Renal pelvis (tissue), 12 donors: Measurements from ENCODE around the gene SLC17A5. TPM values are rescaled to one million over a fixed set of nuclear protein-coding genes. Genes with fewer than 3 reads are reported as not detected.
"Not testable (repeated sequence)": the region's sequence is repeated elsewhere in the genome, so short reads cannot be mapped to it uniquely, and the experiment has no call there.

Source experiments
- DNase-seq: peaks from one replicate; pipeline ENCODE4 v3.0.0-alpha.2; 2013
- long read RNA-seq, 16 experiments: transcript quantifications; one replicate each; lab custom pipeline, GENCODE V29; 2026
- polyA plus RNA-seq, 3 donors: library from polyadenylated mRNA; unstranded; fragments of 120-200 nt; gene quantifications; one replicate each; pipeline ENCODE4 v1.2.1, GENCODE V29; 2013; ENCODE audit not compliant: insufficient read length in 3 of 3

SLC17A5 gene
- 10 to 100 TPM; 17.8 to 19.2 (median 17.9) TPM for polyA plus RNA-seq
- long read RNA-seq, donor 1, partial matches to known transcripts = 0 of 3 reads
- long read RNA-seq, donor 1, other reads (novel, unspliced or antisense) = 0 of 3 reads
- long read RNA-seq, donor 2, transcript SLC17A5-201 (11 exons, 3,455 nt) = major isoform, 6 of 6 reads
- long read RNA-seq, donor 2, partial matches to known transcripts = 0 of 6 reads
- long read RNA-seq, donor 2, other reads (novel, unspliced or antisense) = 0 of 6 reads
- long read RNA-seq, donor 3, transcript SLC17A5-201 (11 exons, 3,455 nt) = major isoform, 7 of 7 reads
- long read RNA-seq, donor 3, partial matches to known transcripts = 0 of 7 reads
- long read RNA-seq, donor 3, other reads (novel, unspliced or antisense) = 0 of 7 reads
- long read RNA-seq, donor 4, partial matches to known transcripts = 0 of 4 reads
- long read RNA-seq, donor 4, other reads (novel, unspliced or antisense) = 0 of 4 reads
- long read RNA-seq, donor 5, partial matches to known transcripts = 0 of 2 reads
- long read RNA-seq, donor 5, other reads (novel, unspliced or antisense) = 0 of 2 reads
- long read RNA-seq, donor 6, transcript SLC17A5-201 (11 exons, 3,455 nt) = major isoform, 7 of 7 reads
- long read RNA-seq, donor 6, partial matches to known transcripts = 0 of 7 reads
- long read RNA-seq, donor 6, other reads (novel, unspliced or antisense) = 0 of 7 reads
- long read RNA-seq, donor 7, partial matches to known transcripts = 0 of 4 reads
- long read RNA-seq, donor 7, other reads (novel, unspliced or antisense) = 0 of 4 reads
- long read RNA-seq, donor 8, partial matches to known transcripts = 0 of 4 reads
- long read RNA-seq, donor 8, other reads (novel, unspliced or antisense) = 0 of 4 reads
- long read RNA-seq, donor 9, transcript SLC17A5-201 (11 exons, 3,455 nt) = major isoform, 11 of 16 reads
- long read RNA-seq, donor 9, partial matches to known transcripts = 5 of 16 reads
- long read RNA-seq, donor 9, other reads (novel, unspliced or antisense) = 0 of 16 reads
- long read RNA-seq, donor 10, transcript SLC17A5-201 (11 exons, 3,455 nt) = major isoform, 5 of 5 reads
- long read RNA-seq, donor 10, partial matches to known transcripts = 0 of 5 reads
- long read RNA-seq, donor 10, other reads (novel, unspliced or antisense) = 0 of 5 reads
- long read RNA-seq, donor 11, partial matches to known transcripts = 0 of 3 reads
- long read RNA-seq, donor 11, other reads (novel, unspliced or antisense) = 0 of 3 reads
- long read RNA-seq, donor 12, transcript SLC17A5-201 (11 exons, 3,455 nt) = major isoform, 9 of 9 reads
- long read RNA-seq, donor 12, partial matches to known transcripts = 0 of 9 reads
- long read RNA-seq, donor 12, other reads (novel, unspliced or antisense) = 0 of 9 reads
- long read RNA-seq, donor 13 = 0 reads
- long read RNA-seq, donor 14, transcript SLC17A5-201 (11 exons, 3,455 nt) = major isoform, 8 of 8 reads
- long read RNA-seq, donor 14, partial matches to known transcripts = 0 of 8 reads
- long read RNA-seq, donor 14, other reads (novel, unspliced or antisense) = 0 of 8 reads
- long read RNA-seq, donor 15, transcript SLC17A5-201 (11 exons, 3,455 nt) = major isoform, 11 of 17 reads
- long read RNA-seq, donor 15, partial matches to known transcripts = 6 of 17 reads
- long read RNA-seq, donor 15, other reads (novel, unspliced or antisense) = 0 of 17 reads
- long read RNA-seq, donor 16, partial matches to known transcripts = 23 of 27 reads
- long read RNA-seq, donor 16, other reads (novel, unspliced or antisense) = 0 of 27 reads

GRCh38 chr6:73653571-73654424, at the start of gene SLC17A5:
Gene SLC17A5, minus strand, starts transcription at chr6:73653992. Its CDS starts 106 bp downstream, at chr6:73653886.
- DNase-seq = peak; percentile 93

- no peak for DNase-seq
These were observed 49.7 kb upstream of the SLC17A5 start for GRCh38 chr6:73703466-73703865.

- no peak for DNase-seq
These were observed 48.7 kb upstream of the SLC17A5 start for GRCh38 chr6:73702444-73702843.

GRCh38 chr6:73699676-73700459, 46.1 kb upstream of the SLC17A5 start:
- DNase-seq = no peak

GRCh38 chr6:73696966-73697655, 43.3 kb upstream of the SLC17A5 start:
- DNase-seq = no peak

GRCh38 chr6:73695619-73696421, 42.0 kb upstream of the SLC17A5 start, which contains the start of gene CD109:
Gene CD109, plus strand, starts transcription at chr6:73696203. Its CDS starts 13 bp downstream, at chr6:73696216.
- peak; percentile 49 for DNase-seq

GRCh38 chr6:73694711-73695411, 41.1 kb upstream of the SLC17A5 start:
- no peak for DNase-seq

- no peak for DNase-seq
These were observed 37.7 kb upstream of the SLC17A5 start for GRCh38 chr6:73691512-73691911.

GRCh38 chr6:73690056-73690455, 36.3 kb upstream of the SLC17A5 start:
- DNase-seq = no peak

GRCh38 chr6:73688351-73688750, 34.6 kb upstream of the SLC17A5 start:
- DNase-seq = no peak

GRCh38 chr6:73683574-73683973, 29.8 kb upstream of the SLC17A5 start:
- DNase-seq = not testable (repeated sequence)

GRCh38 chr6:73680289-73680918, 26.6 kb upstream of the SLC17A5 start:
- DNase-seq = no peak

- not testable (repeated sequence) for DNase-seq
These were observed 26.1 kb upstream of the SLC17A5 start for GRCh38 chr6:73679846-73680245.

GRCh38 chr6:73679009-73679408, 25.2 kb upstream of the SLC17A5 start:
- DNase-seq = no peak

GRCh38 chr6:73675466-73676098, 21.8 kb upstream of the SLC17A5 start:
- DNase-seq = peak; percentile 70
